Smooth muscle cell (in vitro differentiated cells): ENCODE data around the gene TMEM144. TPM values are rescaled to one million over a fixed set of nuclear protein-coding genes. Genes with fewer than 3 reads are reported as not detected.

Experiments
- DNase-seq: peaks from one replicate; lab custom pipeline; 2025; ENCODE audit not compliant: unreplicated experiment; lab: John Stamatoyannopoulos, UW
- H2AFZ ChIP-seq: fragments of 200-600 bp; sonication (generic); 2 replicates; pipeline ENCODE4 v1.6.0; 2016; ENCODE audit warnings: antibody characterized with exemption, low read depth, mild to moderate bottlenecking
- H3F3A ChIP-seq: fragments of 200-600 bp; sonication (generic); 2 replicates; pipeline ENCODE4 v1.6.0; 2017; ENCODE audit warnings: antibody characterized with exemption, low read depth
- H3K27ac ChIP-seq: fragments of 200-600 bp; sonication (generic); 2 replicates; pipeline ENCODE4 v1.5.1; 2016; ENCODE audit warnings: low read depth, mild to moderate bottlenecking
- H3K27me3 ChIP-seq: fragments of 200-600 bp; sonication (generic); 2 replicates; pipeline ENCODE4 v1.6.1; 2016; ENCODE audit warnings: low read depth, mild to moderate bottlenecking
- H3K36me3 ChIP-seq: fragments of 200-600 bp; sonication (generic); 2 replicates; pipeline ENCODE4 v1.5.1; 2016; ENCODE audit warnings: low read depth
- H3K4me1 ChIP-seq: fragments of 200-600 bp; sonication (generic); 2 replicates; pipeline ENCODE4 v1.5.1; 2016; ENCODE audit warnings: low read depth
- H3K4me2 ChIP-seq: fragments of 200-600 bp; sonication (generic); 2 replicates; pipeline ENCODE4 v1.6.0; 2016; ENCODE audit warnings: mild to moderate bottlenecking
- H3K4me3 ChIP-seq: fragments of 200-600 bp; sonication (generic); 2 replicates; pipeline ENCODE4 v1.5.1; 2016; ENCODE audit warnings: mild to moderate bottlenecking
- H3K79me2 ChIP-seq: fragments of 200-600 bp; sonication (generic); 2 replicates; pipeline ENCODE4 v1.6.0; 2016; ENCODE audit warnings: low read depth, mild to moderate bottlenecking
- H3K9ac ChIP-seq: fragments of 200-600 bp; sonication (generic); 2 replicates; pipeline ENCODE4 v1.6.0; 2016; ENCODE audit warnings: low read depth
- H3K9me3 ChIP-seq: fragments of 200-600 bp; sonication (generic); replicated peaks from 2 replicates; pipeline ENCODE4 v1.5.1; 2016; ENCODE audit warnings: low read depth
- H4K20me1 ChIP-seq: fragments of 200-600 bp; sonication (generic); 2 replicates; pipeline ENCODE4 v1.6.0; 2016; ENCODE audit warnings: low read depth
- CTCF ChIP-seq: fragments of 200-600 bp; sonication (generic); IDR thresholded peaks from 2 replicates; pipeline ENCODE4 v1.5.1; 2017; ENCODE audit warnings: borderline replicate concordance, mild to moderate bottlenecking, antibody characterized with exemption; ENCODE audit not compliant: insufficient read depth, poor library complexity, severe bottlenecking
- WGBS: methylation state at CpG from one replicate; pipeline ENCODE4 v1.1.7; 2016; ENCODE audit warnings: low lambda C conversion rate; 5-methylcytosine and 5-hydroxymethylcytosine counted together
- polyA plus RNA-seq: library from polyadenylated mRNA; unstranded; fragments of >200 nt; fragmentation: Nextera tagmentation; extraction: Ambion mirVana; gene quantifications from 2 replicates; pipeline ENCODE4 v1.2.1, GENCODE V29; 2016
- total RNA-seq: library from RNA; depleted of rRNA; stranded (reverse); fragments of >200 nt; gene quantifications from 2 replicates; pipeline ENCODE4 v1.2.3, GENCODE V29; 2014

Gene TMEM144
- total and polyA plus RNA-seq, 2 experiments from 2014 or later: 0.48 to 4.4 TPM

- Histone ChIP-seq H3K9ac (no peak overlapping the region), H3K27ac (no peak overlapping the region), H3F3A (no peaks in the 10 kb centered on the region), H4K20me1 (no peaks in the 10 kb centered on the region), H3K9me3 (no peaks in the 10 kb centered on the region), H2AFZ (no peak overlapping the region), H3K27me3 (no peaks in the 10 kb centered on the region), H3K4me2 (no peak overlapping the region), H3K4me3 (no peak overlapping the region), H3K79me2 (no peaks in the 10 kb centered on the region), H3K36me3 (no peaks in the 10 kb centered on the region), H3K4me1 (no peaks in the 10 kb centered on the region)
- no peak for DNase-seq
- WGBS: 56% methylated on average over 3 of the region's 3 CpGs
- peak; percentile 55 for TF ChIP-seq CTCF
Observed at GRCh38 chr4:158259955-158260575, 49.8 kb downstream of the TMEM144 start.

GRCh38 chr4:158261480-158261879, 51.2 kb downstream of the TMEM144 start:
- Histone ChIP-seq H3K9me3 (no peaks in the 10 kb centered on the region), H3K36me3 (no peaks in the 10 kb centered on the region), H3K79me2 (no peaks in the 10 kb centered on the region), H3K27me3 (no peaks in the 10 kb centered on the region), H3F3A (no peaks in the 10 kb centered on the region), H3K9ac (no peak overlapping the region), H3K4me1 (no peaks in the 10 kb centered on the region), H3K27ac (no peak overlapping the region), H2AFZ (no peak overlapping the region), H4K20me1 (no peaks in the 10 kb centered on the region), H3K4me3 (no peak overlapping the region), H3K4me2 (no peak overlapping the region)
- no peak for DNase-seq
- 68% methylated on average over 4 of the region's 4 CpGs for WGBS
- TF ChIP-seq CTCF: no peak

- no peak overlapping the region for H3K4me3 ChIP-seq
- no peak overlapping the region for H3K9ac ChIP-seq
- H3K4me1 ChIP-seq: no peaks in the 10 kb centered on the region
- no peak for DNase-seq
- no peak overlapping the region for H3K27ac ChIP-seq
- no peaks in the 10 kb centered on the region for H3K9me3 ChIP-seq
- H4K20me1 ChIP-seq: no peaks in the 10 kb centered on the region
- H3K36me3 ChIP-seq: no peaks in the 10 kb centered on the region
- H3K79me2 ChIP-seq: no peaks in the 10 kb centered on the region
- H2AFZ ChIP-seq: no peak overlapping the region
- H3F3A ChIP-seq: no peaks in the 10 kb centered on the region
- no peak overlapping the region for H3K4me2 ChIP-seq
- no peak for TF ChIP-seq CTCF
- no peaks in the 10 kb centered on the region for H3K27me3 ChIP-seq
- WGBS: 79% methylated on average over 2 of the region's 2 CpGs
Observed at GRCh38 chr4:158268553-158268952, 58.3 kb downstream of the TMEM144 start.

GRCh38 chr4:158274636-158275035, 64.3 kb downstream of the TMEM144 start:
- H2AFZ ChIP-seq: no peak overlapping the region
- no peak for TF ChIP-seq CTCF
- no peaks in the 10 kb centered on the region for H3K4me1 ChIP-seq
- no peaks in the 10 kb centered on the region for H3K36me3 ChIP-seq
- DNase-seq: no peak
- no peaks in the 10 kb centered on the region for H4K20me1 ChIP-seq
- H3K9ac ChIP-seq: no peak overlapping the region
- H3K27ac ChIP-seq: no peak overlapping the region
- H3K27me3 ChIP-seq: no peaks in the 10 kb centered on the region
- no peaks in the 10 kb centered on the region for H3K79me2 ChIP-seq
- H3F3A ChIP-seq: no peaks in the 10 kb centered on the region
- 86% methylated on average over 5 of the region's 5 CpGs for WGBS
- H3K4me2 ChIP-seq: no peak overlapping the region
- no peak overlapping the region for H3K4me3 ChIP-seq
- no peaks in the 10 kb centered on the region for H3K9me3 ChIP-seq
